Karpas-422 (cell line): ENCODE data around the gene SEMA4F. TPM values are rescaled to one million over a fixed set of nuclear protein-coding genes. Genes with fewer than 3 reads are reported as not detected.

Experiments
- DNase-seq: peaks from one replicate; pipeline ENCODE4 v3.0.0-alpha.2; 2015
- H2AFZ ChIP-seq: fragments of 200-600 bp; sonication (generic); 2 replicates; pipeline ENCODE4 v1.6.1; 2014; ENCODE audit warnings: antibody characterized with exemption, low read length, mixed read lengths
- H3K27ac ChIP-seq: fragments of 200-600 bp; sonication (generic); 2 replicates; pipeline ENCODE4 v1.5.1; 2014; ENCODE audit warnings: mild to moderate bottlenecking, low read length, moderate library complexity
- H3K27me3 ChIP-seq: fragments of 200-600 bp; sonication (generic); 2 replicates; pipeline ENCODE4 v1.6.1; 2014; ENCODE audit warnings: low read length, mixed read lengths
- H3K36me3 ChIP-seq: fragments of 200-600 bp; sonication (generic); 2 replicates; pipeline ENCODE4 v1.6.1; 2014; ENCODE audit warnings: low read length, mixed read lengths; ENCODE audit not compliant: insufficient read depth
- H3K4me1 ChIP-seq: fragments of 200-600 bp; sonication (generic); 2 replicates; pipeline ENCODE4 v1.6.1; 2014; ENCODE audit warnings: mild to moderate bottlenecking, low read length, mixed read lengths
- H3K4me2 ChIP-seq: fragments of 200-600 bp; sonication (generic); 2 replicates; pipeline ENCODE4 v1.6.1; 2014; ENCODE audit warnings: low read length, low read depth, mild to moderate bottlenecking; ENCODE audit not compliant: poor library complexity, severe bottlenecking
- H3K4me3 ChIP-seq: fragments of 200-600 bp; sonication (generic); 2 replicates; pipeline ENCODE4 v1.5.1; 2014; ENCODE audit warnings: mild to moderate bottlenecking, antibody characterized with exemption, low read length, mixed read lengths
- H3K79me2 ChIP-seq: fragments of 200-600 bp; sonication (generic); 2 replicates; pipeline ENCODE4 v1.6.1; 2014; ENCODE audit warnings: mild to moderate bottlenecking, low read length, mixed read lengths
- H3K9ac ChIP-seq: fragments of 200-600 bp; sonication (generic); 2 replicates; pipeline ENCODE4 v1.6.0; 2014; ENCODE audit warnings: low read length
- H3K9me2 ChIP-seq: fragments of 200-600 bp; sonication (generic), shearing (Covaris generic); replicated peaks from 2 replicates; pipeline ENCODE4 v1.6.0; 2014; ENCODE audit warnings: mild to moderate bottlenecking, low read length, moderate library complexity; ENCODE audit not compliant: insufficient read depth
- H3K9me3 ChIP-seq: fragments of 300-700, 200-600 bp; sonication (generic); 2 replicates; pipeline ENCODE4 v1.6.1; 2014; ENCODE audit warnings: low read length, mixed read lengths
- H4K20me1 ChIP-seq: fragments of 200-600 bp; sonication (generic); 2 replicates; pipeline ENCODE4 v1.6.1; 2014; ENCODE audit warnings: mild to moderate bottlenecking, antibody characterized with exemption, low read length, low read depth; ENCODE audit not compliant: insufficient read depth
- total RNA-seq: library from RNA; depleted of rRNA; stranded (reverse); fragments of >200 nt; shearing (Covaris generic); gene quantifications from 2 replicates; pipeline ENCODE4 v1.2.3, GENCODE V29; 2014; ENCODE audit warnings: low replicate concordance

The SEMA4F gene
- total RNA-seq, 1 experiment from 2014 or later, result 2.7 TPM

- H3K9ac ChIP-seq, result no peak overlapping the region
- peak; percentile 91 for DNase-seq
- no peak overlapping the region for H2AFZ ChIP-seq
- H3K4me3 ChIP-seq, result no peak overlapping the region
- no peak overlapping the region for H3K4me2 ChIP-seq
- H3K4me1 ChIP-seq, result peaks cover 3% of the 10 kb centered on the region; the same call in 1 of the 2 replicates
- no peaks in the 10 kb centered on the region for H3K9me2 ChIP-seq
- H3K79me2 ChIP-seq, result no peaks in the 10 kb centered on the region
- no peaks in the 10 kb centered on the region for H3K36me3 ChIP-seq
- no peaks in the 10 kb centered on the region for H4K20me1 ChIP-seq
- H3K27ac ChIP-seq, result no peak overlapping the region
- H3K27me3 ChIP-seq, result no peaks in the 10 kb centered on the region
- H3K9me3 ChIP-seq, result no peaks in the 10 kb centered on the region
Observed at GRCh38 chr2:74690571-74690970, 36.5 kb downstream of the SEMA4F start.

- no peaks in the 10 kb centered on the region for H3K36me3 ChIP-seq
- peaks cover 3% of the 10 kb centered on the region; the same call in 1 of the 2 replicates for H3K4me1 ChIP-seq
- no peak overlapping the region for H3K4me2 ChIP-seq
- no peaks in the 10 kb centered on the region for H3K9me2 ChIP-seq
- H3K4me3 ChIP-seq, result no peak overlapping the region
- no peaks in the 10 kb centered on the region for H3K27me3 ChIP-seq
- no peak overlapping the region for H3K9ac ChIP-seq
- no peaks in the 10 kb centered on the region for H3K9me3 ChIP-seq
- H3K79me2 ChIP-seq, result no peaks in the 10 kb centered on the region
- no peak overlapping the region for H3K27ac ChIP-seq
- no peak overlapping the region for H2AFZ ChIP-seq
- no peak for DNase-seq
- no peaks in the 10 kb centered on the region for H4K20me1 ChIP-seq
Observed at GRCh38 chr2:74691929-74692328, 37.9 kb downstream of the SEMA4F start.

DNA sequence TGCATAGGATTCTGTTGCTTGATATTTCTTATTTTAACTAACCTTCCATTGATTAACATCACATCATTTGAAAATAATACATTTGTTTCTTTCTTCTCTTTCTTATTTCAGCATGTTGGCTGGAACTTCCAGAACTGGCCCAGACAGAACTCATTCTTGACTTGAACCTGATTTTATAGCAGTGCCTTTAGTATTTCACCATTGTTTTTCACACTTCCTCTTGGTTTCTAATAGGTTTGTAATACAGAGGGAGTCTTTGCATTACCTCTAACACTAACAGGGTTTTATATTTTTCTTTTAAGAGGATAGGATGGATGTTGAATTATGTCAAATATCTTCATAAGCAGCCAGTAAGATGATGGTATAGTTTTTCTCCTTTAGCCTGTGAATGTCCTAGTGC, 39.2 kb downstream of the SEMA4F start:
- Histone ChIP-seq H3K4me3 (no peak overlapping the region), H3K9me3 (no peaks in the 10 kb centered on the region), H4K20me1 (no peaks in the 10 kb centered on the region), H3K79me2 (no peaks in the 10 kb centered on the region), H3K4me2 (no peak overlapping the region), H2AFZ (no peak overlapping the region), H3K27ac (no peak overlapping the region), H3K9me2 (no peaks in the 10 kb centered on the region), H3K36me3 (no peaks in the 10 kb centered on the region), H3K9ac (no peak overlapping the region), H3K4me1 (peaks cover 3% of the 10 kb centered on the region; the same call in 1 of the 2 replicates), H3K27me3 (no peaks in the 10 kb centered on the region)
- DNase-seq, result no peak

DNA sequence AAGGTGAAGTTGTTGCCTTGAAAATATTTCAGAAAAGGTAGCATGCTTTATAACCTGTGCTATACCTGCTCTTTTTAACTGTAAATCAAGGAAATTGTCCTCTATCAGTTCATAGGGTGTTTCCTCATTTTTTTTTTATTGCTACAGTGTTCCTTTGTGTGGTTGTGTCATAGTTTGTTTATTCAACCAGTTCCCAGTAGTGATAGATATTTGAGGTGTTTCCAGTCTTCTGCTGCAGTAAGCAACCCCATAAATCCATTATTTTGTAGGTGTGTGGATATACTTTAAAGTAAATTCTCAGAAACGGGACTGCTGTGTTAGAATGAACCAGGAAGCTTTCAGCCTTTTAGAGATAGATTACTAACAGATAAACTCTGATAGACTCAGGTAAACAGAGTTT, 39.6 kb downstream of the SEMA4F start:
- Histone ChIP-seq H3K4me3 (no peak overlapping the region), H3K9ac (no peak overlapping the region), H4K20me1 (no peaks in the 10 kb centered on the region), H3K9me3 (no peaks in the 10 kb centered on the region), H2AFZ (no peak overlapping the region), H3K4me2 (no peak overlapping the region), H3K4me1 (peaks cover 3% of the 10 kb centered on the region; the same call in 1 of the 2 replicates), H3K9me2 (no peaks in the 10 kb centered on the region), H3K79me2 (no peaks in the 10 kb centered on the region), H3K27ac (no peak overlapping the region), H3K27me3 (no peaks in the 10 kb centered on the region), H3K36me3 (no peaks in the 10 kb centered on the region)
- no peak for DNase-seq

DNA sequence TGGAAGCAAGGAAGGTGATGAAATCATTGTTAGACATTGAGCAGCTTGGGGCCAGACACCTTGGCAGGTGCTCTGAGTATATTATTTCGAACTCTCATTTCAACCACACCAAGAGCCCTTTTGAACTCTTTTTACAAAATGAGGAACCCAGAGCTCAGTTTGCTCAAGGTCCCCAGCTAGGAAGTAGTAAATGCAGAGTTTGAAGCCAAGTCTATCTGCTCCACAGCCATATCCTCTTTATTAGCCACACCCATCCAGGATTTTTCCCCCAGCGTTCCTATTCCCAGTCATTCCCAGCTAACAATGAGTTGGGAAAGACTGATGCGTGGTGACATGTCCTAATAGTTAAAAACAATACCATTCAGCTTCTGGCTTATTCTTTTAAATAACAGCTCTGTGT, 40.2 kb downstream of the SEMA4F start:
- no peak overlapping the region for H3K4me3 ChIP-seq
- H3K9me3 ChIP-seq, result no peaks in the 10 kb centered on the region
- H3K36me3 ChIP-seq, result no peaks in the 10 kb centered on the region
- no peaks in the 10 kb centered on the region for H3K27me3 ChIP-seq
- H3K79me2 ChIP-seq, result no peaks in the 10 kb centered on the region
- H3K4me1 ChIP-seq, result peaks cover 3% of the 10 kb centered on the region; the same call in 1 of the 2 replicates
- no peak overlapping the region for H3K9ac ChIP-seq
- DNase-seq, result no peak
- no peaks in the 10 kb centered on the region for H4K20me1 ChIP-seq
- H2AFZ ChIP-seq, result no peak overlapping the region
- no peak overlapping the region for H3K27ac ChIP-seq
- no peaks in the 10 kb centered on the region for H3K9me2 ChIP-seq
- no peak overlapping the region for H3K4me2 ChIP-seq

GRCh38 chr2:74695663-74696062, 41.6 kb downstream of the SEMA4F start:
- H3K36me3 ChIP-seq, result no peaks in the 10 kb centered on the region
- H2AFZ ChIP-seq, result no peak overlapping the region
- H3K27me3 ChIP-seq, result no peaks in the 10 kb centered on the region
- H4K20me1 ChIP-seq, result no peaks in the 10 kb centered on the region
- H3K4me3 ChIP-seq, result no peak overlapping the region
- no peaks in the 10 kb centered on the region for H3K79me2 ChIP-seq
- peaks cover 2% of the 10 kb centered on the region; the same call in 1 of the 2 replicates for H3K4me1 ChIP-seq
- H3K27ac ChIP-seq, result no peak overlapping the region
- H3K9me2 ChIP-seq, result no peaks in the 10 kb centered on the region
- H3K9ac ChIP-seq, result no peak overlapping the region
- H3K9me3 ChIP-seq, result no peaks in the 10 kb centered on the region
- no peak overlapping the region for H3K4me2 ChIP-seq
- DNase-seq, result no peak

DNA sequence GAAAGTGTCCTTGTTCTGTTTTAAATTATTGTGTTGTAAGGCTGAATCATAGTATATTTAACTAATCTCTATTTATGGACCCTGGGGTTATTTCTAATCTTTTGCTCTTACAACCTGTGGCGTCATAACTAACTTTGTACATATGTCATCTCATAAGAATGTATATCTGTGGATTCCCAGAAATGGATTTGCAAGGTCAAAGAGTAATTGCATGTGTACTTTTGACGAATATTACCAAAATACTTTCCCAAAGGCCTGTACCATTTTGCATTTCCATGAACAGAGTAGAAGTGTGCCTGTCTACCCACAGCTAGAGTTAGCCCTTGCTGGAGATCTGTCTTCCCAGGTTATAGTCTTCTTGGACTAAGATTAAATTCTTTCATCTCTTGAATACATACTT, 42.8 kb downstream of the SEMA4F start:
- Histone ChIP-seq H3K79me2 (no peaks in the 10 kb centered on the region), H3K27ac (no peak overlapping the region), H3K36me3 (no peaks in the 10 kb centered on the region), H4K20me1 (no peaks in the 10 kb centered on the region), H3K4me2 (no peak overlapping the region), H3K4me1 (no peaks in the 10 kb centered on the region), H3K9ac (no peak overlapping the region), H3K27me3 (no peaks in the 10 kb centered on the region), H3K9me2 (no peaks in the 10 kb centered on the region), H3K4me3 (no peak overlapping the region), H2AFZ (no peak overlapping the region), H3K9me3 (no peaks in the 10 kb centered on the region)
- DNase-seq, result no peak

DNA sequence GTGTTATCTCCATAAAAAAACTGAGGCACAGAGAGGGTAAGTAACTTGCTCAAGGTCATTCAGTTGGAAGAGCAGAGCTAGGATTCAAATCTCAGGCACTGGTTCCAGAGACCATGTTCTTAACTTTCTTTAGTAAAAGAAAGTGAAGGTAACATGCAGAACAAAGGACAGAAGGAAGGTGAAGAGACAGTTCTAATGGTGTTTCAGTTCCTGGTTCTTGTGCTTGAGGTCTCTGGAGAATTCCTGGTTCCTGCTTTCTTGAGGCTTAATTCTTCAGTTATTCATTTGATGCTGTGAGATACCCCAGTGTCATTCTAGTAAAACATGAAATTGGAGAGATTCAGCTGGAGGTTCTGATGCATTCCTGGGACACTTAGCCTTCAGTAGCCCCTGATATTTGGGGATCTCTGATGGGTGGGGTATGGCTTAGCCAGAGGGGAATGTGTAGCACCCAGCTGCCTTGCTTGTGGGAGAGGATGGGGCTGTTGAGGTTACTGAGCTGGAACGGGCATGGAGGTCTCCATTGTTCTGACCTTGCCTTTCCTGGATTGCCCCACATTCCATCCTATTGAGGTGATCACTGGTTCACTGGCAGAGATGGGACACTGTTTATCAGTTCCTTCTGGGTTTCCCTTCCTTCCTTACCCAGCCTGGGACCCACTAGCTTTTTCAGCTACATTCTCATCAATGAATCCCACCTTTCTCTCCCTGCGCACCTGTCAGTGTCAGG, 46.8 kb downstream of the SEMA4F start:
- Histone ChIP-seq H3K9ac (no peak overlapping the region), H2AFZ (no peak overlapping the region), H3K9me2 (no peaks in the 10 kb centered on the region), H3K4me1 (no peaks in the 10 kb centered on the region), H3K36me3 (no peaks in the 10 kb centered on the region), H3K27ac (no peak overlapping the region), H3K4me2 (no peak overlapping the region), H3K9me3 (no peaks in the 10 kb centered on the region), H3K27me3 (no peaks in the 10 kb centered on the region), H3K4me3 (no peak overlapping the region), H4K20me1 (no peaks in the 10 kb centered on the region), H3K79me2 (no peaks in the 10 kb centered on the region)
- DNase-seq, result no peak
